GM12878 (cell line): Measurements from ENCODE around the gene LRRC31.

Experiments
- ATF3 ChIP-seq: IDR thresholded peaks from 2 replicates; pipeline ENCODE4 v1.6.1; 2011; ENCODE audit warnings: low read depth, mild to moderate bottlenecking, low read length, moderate library complexity, borderline replicate concordance; ENCODE audit errors: extremely low read depth
- CEBPB ChIP-seq, 2 experiments: fragments of 150-350 bp in 1 of 2; IDR thresholded peaks; 2 replicates each; pipeline ENCODE4 v1.6.1; 2012 to 2014; ENCODE audit warnings: low read depth in 2 of 2, low read length in 2 of 2, borderline replicate concordance in 1 of 2, inconsistent platforms in 1 of 2
- CTCF ChIP-seq, 3 experiments: IDR thresholded peaks in 2 of 3; conservative IDR thresholded peaks in 1 of 3; 2 replicates each; pipeline ENCODE4 v1.5.1; 2011; ENCODE audit warnings: low read depth in 3 of 3, low read length in 3 of 3, mild to moderate bottlenecking in 3 of 3, control low read depth in 2 of 3, moderate library complexity in 2 of 3, inconsistent platforms in 1 of 3, mixed read lengths in 1 of 3; ENCODE audit not compliant: control insufficient read depth in 2 of 3, insufficient read depth in 1 of 3; ENCODE audit errors: extremely low read depth in 1 of 3
- EP300 ChIP-seq, 2 experiments: fragments of 150-350 bp in 1 of 2; IDR thresholded peaks; 2 replicates each; pipeline ENCODE4 v1.6.1; 2011 to 2012; ENCODE audit warnings: low read depth in 2 of 2, low read length in 2 of 2, borderline replicate concordance in 1 of 2, improper control_type of control experiment in 1 of 2, inconsistent platforms in 1 of 2; ENCODE audit not compliant: control insufficient read depth in 1 of 2
- EZH2 ChIP-seq: IDR thresholded peaks from 2 replicates; pipeline ENCODE4 v1.6.1; 2012; ENCODE audit warnings: low read depth, mild to moderate bottlenecking, control low read depth, inconsistent platforms, low read length, borderline replicate concordance; ENCODE audit not compliant: control insufficient read depth
- HDGF ChIP-seq: fragments of 450-650 bp; IDR thresholded peaks from 2 replicates; pipeline ENCODE4 v1.6.1; 2016; ENCODE audit warnings: antibody characterized with exemption
- KDM1A ChIP-seq: fragments of 200-600 bp; sonication (generic); IDR thresholded peaks from 2 replicates; pipeline ENCODE4 v1.6.1; 2016; ENCODE audit warnings: borderline replicate concordance
- MAX ChIP-seq: IDR thresholded peaks from 2 replicates; pipeline ENCODE4 v1.6.1; 2012; ENCODE audit warnings: low read depth, low read length, improper control_type of control experiment
- MEF2A ChIP-seq: IDR thresholded peaks from 2 replicates; pipeline ENCODE4 v1.6.1; 2011; ENCODE audit warnings: low read depth, mild to moderate bottlenecking, low read length, moderate library complexity; ENCODE audit not compliant: insufficient read depth
- NBN ChIP-seq: fragments of 450-650 bp; IDR thresholded peaks from 2 replicates; pipeline ENCODE4 v1.6.1; 2016
- REST ChIP-seq: IDR thresholded peaks from 2 replicates; pipeline ENCODE4 v1.6.1; 2012; ENCODE audit warnings: mild to moderate bottlenecking, low read depth, low read length
- SRF ChIP-seq, 2 experiments: IDR thresholded peaks; 2 replicates each; pipeline ENCODE4 v1.6.1; 2011; ENCODE audit warnings: low read depth in 2 of 2, low read length in 2 of 2, mild to moderate bottlenecking in 1 of 2, moderate library complexity in 1 of 2
- ZBTB4 ChIP-seq: fragments of 450-650 bp; formaldehyde crosslinking; IDR thresholded peaks from 2 replicates; pipeline ENCODE4 v1.4.0; 2022; ENCODE audit warnings: mild to moderate bottlenecking, moderate library complexity
- ZBTB40 ChIP-seq: fragments of 450-650 bp; IDR thresholded peaks from 2 replicates; pipeline ENCODE4 v1.6.1; 2016; ENCODE audit warnings: mild to moderate bottlenecking, moderate library complexity, borderline replicate concordance

GRCh38 chr3:169790219-169790618, 79.5 kb downstream of the LRRC31 start:
- TF ChIP-seq KDM1A (no peak), CEBPB (IDR thresholded peaks at IDR 0.05; ENCODE audit: borderline replicate concordance in 1 of 2, low read depth in 2 of 2, low read length in 2 of 2) (no peak), EZH2 (no peak), MAX (no peak), CTCF (IDR thresholded peaks at IDR 0.05 in 2 of 3, conservative IDR thresholded peaks at IDR 0.05 in 1 of 3; ENCODE audit: control insufficient read depth in 2 of 3, extremely low read depth in 1 of 3, insufficient read depth in 1 of 3, low read depth in 3 of 3, low read length in 3 of 3) (no peak), ZBTB40 (no peak), REST (no peak), ZBTB4 (no peak), EP300 (IDR thresholded peaks at IDR 0.05; ENCODE audit: borderline replicate concordance in 1 of 2, control insufficient read depth in 1 of 2, low read depth in 2 of 2, low read length in 2 of 2) (no peak), MEF2A (no peak), ATF3 (no peak), SRF (IDR thresholded peaks at IDR 0.05; ENCODE audit: low read depth in 2 of 2, low read length in 2 of 2) (no peak), NBN (no peak), HDGF (no peak)
